A549 (cell line): ENCODE measurements around the gene GGPS1. TPM values are rescaled to one million over a fixed set of nuclear protein-coding genes. Genes with fewer than 3 reads are reported as not detected.

Experiments
- ATAC-seq, 2 experiments: fragments of 200-7000 bp in 1 of 2; fragments of >200 bp in 1 of 2; cut with Nextera tagmentation in 1 of 2; cut with Tn5 transposase in 1 of 2; 3 replicates each; pipeline versions ENCODE4 v1.8.0 to v1.9.1; 2018 to 2020; ENCODE audit warnings: mild to moderate bottlenecking in 1 of 2, moderate library complexity in 1 of 2
- CTCF ChIA-PET: fragments of 300-600 bp; sonication (Branson Sonifier 250); formaldehyde crosslinking; extraction: SDS; loops from one replicate; lab custom pipeline; 2021; ENCODE audit warnings: antibody characterized with exemption, inconsistent platforms; lab: Yijun Ruan, JAX
- POLR2A ChIA-PET: fragments of 350-600 bp; formaldehyde crosslinking; extraction: SDS; loops from one replicate; lab custom pipeline; 2021; ENCODE audit warnings: antibody characterized with exemption, inconsistent platforms; lab: Yijun Ruan, JAX
- DNase-seq, 2 experiments: peaks; one replicate each; pipeline versions ENCODE4 v3.0.0 to v3.0.0-alpha.2; 2011 to 2016; ENCODE audit warnings: low read depth in 1 of 2, low spot score in 1 of 2
- FAIRE-seq: peaks from 2 replicates; lab custom pipeline; 2011; peaks lifted over from hg19 to GRCh38; lab: Jason Lieb, UNC
- H3K27ac ChIP-seq, 2 experiments: fragments of >200 bp; sonication (Bioruptor Twin); formaldehyde crosslinking; 3 replicates each; pipeline ENCODE4 v1.5.1; 2016 to 2017
- H3K4me1 ChIP-seq: fragments of >200 bp; sonication (Bioruptor Twin); formaldehyde crosslinking; 3 replicates; pipeline ENCODE4 v1.6.1; 2016
- H3K4me2 ChIP-seq: fragments of >200 bp; sonication (Bioruptor Twin); formaldehyde crosslinking; 3 replicates; pipeline ENCODE4 v1.6.1; 2016
- H3K4me3 ChIP-seq: fragments of >200 bp; sonication (Bioruptor Twin); formaldehyde crosslinking; 3 replicates; pipeline ENCODE4 v1.5.1; 2016
- H3K9me3 ChIP-seq: fragments of >200 bp; sonication (Bioruptor Twin); formaldehyde crosslinking; 3 replicates; pipeline ENCODE4 v1.6.1; 2016
- CBX2 ChIP-seq: fragments of 200-600 bp; sonication (generic); IDR thresholded peaks from 2 replicates; pipeline ENCODE4 v1.6.1; 2016; ENCODE audit warnings: low read depth, mild to moderate bottlenecking, borderline replicate concordance
- CBX8 ChIP-seq: fragments of 200-600 bp; sonication (generic); IDR thresholded peaks from 2 replicates; pipeline ENCODE4 v1.6.1; 2016
- CEBPB ChIP-seq, 2 experiments: fragments of >200 bp in 1 of 2; sonication (Bioruptor Twin) in 1 of 2; formaldehyde crosslinking in 1 of 2; IDR thresholded peaks; 2 replicates each; pipeline ENCODE4 v1.6.1; 2012 to 2016
- CHD2 ChIP-seq: fragments of 150-350 bp; IDR thresholded peaks from 2 replicates; pipeline ENCODE4 v1.6.1; 2014; ENCODE audit warnings: low read length; ENCODE audit not compliant: partially characterized antibody
- EHF ChIP-seq: fragments of 250-450 bp; sonication (Bioruptor Pico); IDR thresholded peaks from 2 replicates; pipeline ENCODE4 v1.5.0; 2020; ENCODE audit warnings: mild to moderate bottlenecking
- EHMT2 ChIP-seq: fragments of 200-600 bp; sonication (generic); IDR thresholded peaks from 2 replicates; pipeline ENCODE4 v1.6.1; 2016; ENCODE audit warnings: antibody characterized with exemption, low read depth, mild to moderate bottlenecking, moderate library complexity
- EP300 ChIP-seq, 2 experiments: fragments of >200 bp; sonication (Bioruptor Twin); formaldehyde crosslinking; IDR thresholded peaks; 2 replicates in 1 of 2; 3 replicates in 1 of 2; pipeline ENCODE4 v1.6.1; 2016 to 2017
- FOSL2 ChIP-seq, 2 experiments: fragments of 450-650 bp in 1 of 2; fragments of >200 bp in 1 of 2; sonication (Bioruptor Twin) in 1 of 2; formaldehyde crosslinking; IDR thresholded peaks; 2 replicates each; pipeline versions ENCODE4 v1.5.0 to v1.6.1; 2016 to 2020; ENCODE audit warnings: mild to moderate bottlenecking in 1 of 2, moderate library complexity in 1 of 2
- HOXB13 ChIP-seq: fragments of 250-450 bp; sonication (Bioruptor Pico); IDR thresholded peaks from 2 replicates; pipeline ENCODE4 v1.5.0; 2020; ENCODE audit warnings: low read depth, mild to moderate bottlenecking, moderate library complexity
- JUN ChIP-seq, 2 experiments: fragments of >200 bp; sonication (Bioruptor Twin); formaldehyde crosslinking; IDR thresholded peaks; 2 replicates in 1 of 2; 3 replicates in 1 of 2; pipeline ENCODE4 v1.6.1; 2016 to 2017
- JUNB ChIP-seq: fragments of >200 bp; sonication (Bioruptor Twin); formaldehyde crosslinking; IDR thresholded peaks from 2 replicates; pipeline ENCODE4 v1.6.1; 2016
- KDM1A ChIP-seq: fragments of 200-600 bp; sonication (generic); IDR thresholded peaks from 2 replicates; pipeline ENCODE4 v1.6.1; 2016; ENCODE audit warnings: low read depth, mild to moderate bottlenecking
- KDM5A ChIP-seq: fragments of 200-600 bp; sonication (generic); IDR thresholded peaks from 2 replicates; pipeline ENCODE4 v1.6.1; 2016; ENCODE audit warnings: antibody characterized with exemption, mild to moderate bottlenecking
- MAFK ChIP-seq: fragments of 450-650 bp; IDR thresholded peaks from 2 replicates; pipeline ENCODE4 v1.6.1; 2014; ENCODE audit not compliant: partially characterized antibody
- MAZ ChIP-seq: fragments of 150-350 bp; IDR thresholded peaks from 2 replicates; pipeline ENCODE4 v1.6.1; 2014; ENCODE audit warnings: antibody characterized with exemption, low read depth, low read length, borderline replicate concordance
- NPAS2 ChIP-seq: fragments of 250-450 bp; sonication (Bioruptor Pico); IDR thresholded peaks from 2 replicates; pipeline ENCODE4 v1.8.0; 2022; ENCODE audit warnings: mild to moderate bottlenecking, moderate library complexity, borderline replicate concordance
- NR3C1 ChIP-seq: fragments of >200 bp; sonication (Bioruptor Twin); formaldehyde crosslinking; IDR thresholded peaks from 3 replicates; pipeline ENCODE4 v1.6.1; 2017
- RAD21 ChIP-seq, 2 experiments: fragments of >200 bp in 1 of 2; sonication (Bioruptor Twin) in 1 of 2; formaldehyde crosslinking in 1 of 2; IDR thresholded peaks in 1 of 2; conservative IDR thresholded peaks in 1 of 2; 2 replicates in 1 of 2; 3 replicates in 1 of 2; pipeline ENCODE4 v1.6.1; 2012 to 2018; ENCODE audit warnings: inconsistent platforms in 1 of 2
- RNF2 ChIP-seq: fragments of 200-600 bp; sonication (generic); IDR thresholded peaks from 2 replicates; pipeline ENCODE4 v1.6.1; 2016; ENCODE audit warnings: low read depth, mild to moderate bottlenecking, antibody characterized with exemption, moderate library complexity, borderline replicate concordance
- SMC3 ChIP-seq: fragments of >200 bp; sonication (Bioruptor Twin); formaldehyde crosslinking; IDR thresholded peaks from 3 replicates; pipeline ENCODE4 v1.6.1; 2018; ENCODE audit warnings: inconsistent platforms
- SREBF2 ChIP-seq: fragments of 450-650 bp; IDR thresholded peaks from 2 replicates; pipeline ENCODE4 v1.6.1; 2014; ENCODE audit warnings: mild to moderate bottlenecking, moderate library complexity
- ZC3H11A ChIP-seq: fragments of 450-650 bp; IDR thresholded peaks from 2 replicates; pipeline ENCODE4 v1.6.1; 2014; ENCODE audit warnings: antibody characterized with exemption, mild to moderate bottlenecking
- ZFP36 ChIP-seq: fragments of 450-650 bp; IDR thresholded peaks from 2 replicates; pipeline ENCODE4 v1.6.1; 2014; ENCODE audit warnings: borderline replicate concordance; ENCODE audit not compliant: partially characterized antibody
- ZSCAN20 ChIP-seq: fragments of 250-450 bp; sonication (Bioruptor Pico); IDR thresholded peaks from 2 replicates; pipeline ENCODE4 v1.8.0; 2022; ENCODE audit warnings: mild to moderate bottlenecking, moderate library complexity
- WGBS: methylation state at CpG from one replicate; pipeline ENCODE4 v1.1.6; 2017; ENCODE audit errors: missing lambda C conversion rate; 5-methylcytosine and 5-hydroxymethylcytosine counted together
- polyA plus RNA-seq, 4 experiments: library from polyadenylated mRNA; depleted of rRNA in 3 of 4; stranded (reverse); fragments of >200 nt; fragmentation: RNase III in 1 of 4; extraction: RNeasy Plus Mini Kit Qiagen cat#74134 plus additional on column Dnase treatment in 1 of 4; gene quantifications; 2 replicates in 3 of 4; 3 replicates in 1 of 4; pipeline ENCODE4 v1.2.3, GENCODE V29; 2011 to 2017
- TF ChIP-seq, protein P1 (sequence below): IDR thresholded peaks from 2 replicates; pipeline ENCODE4 v1.6.1; 2012
- TF ChIP-seq, protein P2 (sequence below): fragments of 150-350 bp; IDR thresholded peaks from 2 replicates; pipeline ENCODE4 v1.6.1; 2014; ENCODE audit warnings: low read depth, mild to moderate bottlenecking, low read length
- TF ChIP-seq, protein P3 (sequence below): fragments of >200 bp; sonication (Bioruptor Twin); formaldehyde crosslinking; IDR thresholded peaks from 3 replicates; pipeline ENCODE4 v1.6.1; 2016
- TF ChIP-seq, protein P4 (sequence below): fragments of >200 bp; sonication (Bioruptor Twin); formaldehyde crosslinking; IDR thresholded peaks from 3 replicates; pipeline ENCODE4 v1.5.1; 2016

Gene GGPS1
- polyA plus RNA-seq, 2 of the 4 experiments (the other 2 are of a cell fraction) = 27.5 to 58.5 TPM

DNA sequence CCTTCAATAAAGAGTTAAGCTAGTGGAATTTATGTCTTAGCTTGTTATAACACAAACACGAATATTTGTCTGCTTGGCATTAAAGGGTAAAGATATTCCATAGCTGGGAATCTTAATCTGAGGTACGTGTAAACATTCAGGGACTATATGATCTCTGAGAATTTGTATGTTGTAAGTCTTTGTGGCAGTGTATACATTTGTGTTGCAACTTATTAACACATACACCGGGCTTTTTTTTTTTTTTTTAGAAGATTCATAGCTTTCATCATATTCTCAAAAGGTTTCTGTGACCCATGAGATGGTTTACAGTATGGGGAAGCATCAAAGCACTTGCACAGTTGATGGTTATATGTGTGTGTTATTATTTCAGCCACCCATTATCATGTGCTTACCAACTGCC is 3.0 kb downstream of the GGPS1 start (continued):
- no peak for TF ChIP-seq RNF2

DNA sequence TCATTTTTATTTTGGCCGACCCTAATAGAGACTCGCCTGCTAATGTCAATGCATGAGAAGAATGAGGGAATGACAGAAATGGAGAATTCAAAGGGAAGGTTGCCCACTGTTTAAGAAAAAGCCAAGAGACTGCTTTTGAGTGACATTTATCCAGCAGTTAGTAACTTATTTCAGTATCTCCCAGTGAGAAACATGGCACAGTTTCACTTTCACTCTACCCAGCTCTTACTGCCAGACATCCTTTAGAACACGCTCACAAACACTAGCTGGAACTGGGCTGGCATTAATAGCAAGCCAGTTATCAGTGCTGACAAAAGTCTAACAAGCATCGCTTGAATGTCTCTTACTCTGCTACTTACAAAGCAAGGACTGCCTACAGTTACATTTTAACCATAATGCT is 8.5 kb downstream of the GGPS1 start:
- FAIRE-seq (no peak), DNase-seq (no peak), ATAC-seq (no peak)
- no peak overlapping the region for H3K4me3 ChIP-seq
- no peak overlapping the region for H3K4me2 ChIP-seq
- peaks cover 8% of the 10 kb centered on the region; the same call in 2 of the 3 replicates for H3K4me1 ChIP-seq
- TF ChIP-seq MAZ (no peak), ZFP36 (no peak), SREBF2 (no peak), EP300 (IDR thresholded peaks at IDR 0.05) (no peak), EHF (CRISPR knock-in tag) (no peak), JUNB (no peak), KDM1A (no peak), HOXB13 (CRISPR knock-in tag) (no peak), EHMT2 (no peak), CEBPB (IDR thresholded peaks at IDR 0.05) (no peak), MAFK (no peak), SMC3 (no peak), NR3C1 (no peak), FOSL2 (IDR thresholded peaks at IDR 0.05) (no peak), FOSL2 (CRISPR knock-in tag; IDR thresholded peaks at IDR 0.05) (no peak), RAD21 (conservative IDR thresholded peaks at IDR 0.05 in 1 of 2, IDR thresholded peaks at IDR 0.05 in 1 of 2) (no peak), CHD2 (no peak), NPAS2 (CRISPR knock-in tag) (no peak)
- TF ChIP-seq, protein P1, sequence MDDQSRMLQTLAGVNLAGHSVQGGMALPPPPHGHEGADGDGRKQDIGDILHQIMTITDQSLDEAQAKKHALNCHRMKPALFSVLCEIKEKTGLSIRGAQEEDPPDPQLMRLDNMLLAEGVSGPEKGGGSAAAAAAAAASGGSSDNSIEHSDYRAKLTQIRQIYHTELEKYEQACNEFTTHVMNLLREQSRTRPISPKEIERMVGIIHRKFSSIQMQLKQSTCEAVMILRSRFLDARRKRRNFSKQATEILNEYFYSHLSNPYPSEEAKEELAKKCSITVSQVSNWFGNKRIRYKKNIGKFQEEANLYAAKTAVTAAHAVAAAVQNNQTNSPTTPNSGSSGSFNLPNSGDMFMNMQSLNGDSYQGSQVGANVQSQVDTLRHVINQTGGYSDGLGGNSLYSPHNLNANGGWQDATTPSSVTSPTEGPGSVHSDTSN = no peak
- TF ChIP-seq, protein P2, sequence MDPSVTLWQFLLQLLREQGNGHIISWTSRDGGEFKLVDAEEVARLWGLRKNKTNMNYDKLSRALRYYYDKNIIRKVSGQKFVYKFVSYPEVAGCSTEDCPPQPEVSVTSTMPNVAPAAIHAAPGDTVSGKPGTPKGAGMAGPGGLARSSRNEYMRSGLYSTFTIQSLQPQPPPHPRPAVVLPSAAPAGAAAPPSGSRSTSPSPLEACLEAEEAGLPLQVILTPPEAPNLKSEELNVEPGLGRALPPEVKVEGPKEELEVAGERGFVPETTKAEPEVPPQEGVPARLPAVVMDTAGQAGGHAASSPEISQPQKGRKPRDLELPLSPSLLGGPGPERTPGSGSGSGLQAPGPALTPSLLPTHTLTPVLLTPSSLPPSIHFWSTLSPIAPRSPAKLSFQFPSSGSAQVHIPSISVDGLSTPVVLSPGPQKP = no peak
- no peaks in the 10 kb centered on the region for H3K9me3 ChIP-seq
- CTCF ChIA-PET = no interaction called here
- 91% methylated on average over 4 of the region's 4 CpGs for WGBS
- POLR2A ChIA-PET = interaction anchor here (1.1 kb wide), 1 partner anchor 8 kb away, joined by 3 read pairs; the partner anchor contains the start of gene GGPS1
- H3K27ac ChIP-seq = no peak overlapping the region

DNA sequence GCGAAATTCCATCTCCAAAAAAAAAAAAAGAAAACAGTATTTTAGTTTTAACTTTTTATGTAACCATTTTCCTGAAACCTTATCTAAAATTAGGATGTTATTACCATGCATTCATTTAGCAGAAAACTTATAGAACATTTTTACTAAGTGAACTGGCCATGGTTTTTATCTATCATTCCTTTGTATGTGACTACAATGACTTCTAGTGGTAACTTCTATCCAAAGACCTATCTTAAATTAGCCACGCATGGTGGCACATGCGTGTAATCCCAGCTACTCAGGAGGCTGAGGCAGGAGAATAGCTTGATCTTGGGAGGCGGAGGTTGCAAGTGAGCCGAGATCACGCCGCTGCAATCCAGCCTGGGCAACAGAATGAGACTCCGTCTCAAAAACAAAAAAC is 11.4 kb downstream of the GGPS1 start:
- Histone ChIP-seq H3K27ac (no peak overlapping the region), H3K4me1 (no peaks in the 10 kb centered on the region), H3K9me3 (no peaks in the 10 kb centered on the region)
- TF ChIP-seq ZC3H11A (no peak), KDM5A (no peak), SREBF2 (no peak), RAD21 (conservative IDR thresholded peaks at IDR 0.05 in 1 of 2, IDR thresholded peaks at IDR 0.05 in 1 of 2) (no peak), JUN (IDR thresholded peaks at IDR 0.05) (no peak), ZSCAN20 (CRISPR knock-in tag) (no peak), CBX2 (no peak), CBX8 (no peak), NPAS2 (CRISPR knock-in tag) (no peak), FOSL2 (IDR thresholded peaks at IDR 0.05) (no peak), FOSL2 (CRISPR knock-in tag; IDR thresholded peaks at IDR 0.05) (no peak), CEBPB (IDR thresholded peaks at IDR 0.05) (no peak), EHF (CRISPR knock-in tag) (no peak), MAZ (no peak)
- TF ChIP-seq, protein P3, sequence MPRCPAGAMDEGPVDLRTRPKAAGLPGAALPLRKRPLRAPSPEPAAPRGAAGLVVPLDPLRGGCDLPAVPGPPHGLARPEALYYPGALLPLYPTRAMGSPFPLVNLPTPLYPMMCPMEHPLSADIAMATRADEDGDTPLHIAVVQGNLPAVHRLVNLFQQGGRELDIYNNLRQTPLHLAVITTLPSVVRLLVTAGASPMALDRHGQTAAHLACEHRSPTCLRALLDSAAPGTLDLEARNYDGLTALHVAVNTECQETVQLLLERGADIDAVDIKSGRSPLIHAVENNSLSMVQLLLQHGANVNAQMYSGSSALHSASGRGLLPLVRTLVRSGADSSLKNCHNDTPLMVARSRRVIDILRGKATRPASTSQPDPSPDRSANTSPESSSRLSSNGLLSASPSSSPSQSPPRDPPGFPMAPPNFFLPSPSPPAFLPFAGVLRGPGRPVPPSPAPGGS = no peak
- TF ChIP-seq, protein P4, sequence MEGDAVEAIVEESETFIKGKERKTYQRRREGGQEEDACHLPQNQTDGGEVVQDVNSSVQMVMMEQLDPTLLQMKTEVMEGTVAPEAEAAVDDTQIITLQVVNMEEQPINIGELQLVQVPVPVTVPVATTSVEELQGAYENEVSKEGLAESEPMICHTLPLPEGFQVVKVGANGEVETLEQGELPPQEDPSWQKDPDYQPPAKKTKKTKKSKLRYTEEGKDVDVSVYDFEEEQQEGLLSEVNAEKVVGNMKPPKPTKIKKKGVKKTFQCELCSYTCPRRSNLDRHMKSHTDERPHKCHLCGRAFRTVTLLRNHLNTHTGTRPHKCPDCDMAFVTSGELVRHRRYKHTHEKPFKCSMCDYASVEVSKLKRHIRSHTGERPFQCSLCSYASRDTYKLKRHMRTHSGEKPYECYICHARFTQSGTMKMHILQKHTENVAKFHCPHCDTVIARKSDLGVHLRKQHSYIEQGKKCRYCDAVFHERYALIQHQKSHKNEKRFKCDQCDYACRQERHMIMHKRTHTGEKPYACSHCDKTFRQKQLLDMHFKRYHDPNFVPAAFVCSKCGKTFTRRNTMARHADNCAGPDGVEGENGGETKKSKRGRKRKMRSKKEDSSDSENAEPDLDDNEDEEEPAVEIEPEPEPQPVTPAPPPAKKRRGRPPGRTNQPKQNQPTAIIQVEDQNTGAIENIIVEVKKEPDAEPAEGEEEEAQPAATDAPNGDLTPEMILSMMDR = no peak
- TF ChIP-seq, all 56 proteins: peak for 0
- no peak for DNase-seq
- no peak for ATAC-seq
- 85% methylated on average over 8 of the region's 8 CpGs for WGBS
- CTCF ChIA-PET = interaction anchor here (0.7 to 2.3 kb wide), 3 partner anchors 10 to 77 kb away, joined by 3 to 5 read pairs (median 5); no protein-coding TSS in a partner anchor
- Histone ChIP-seq H3K4me2 (no peak overlapping the region), H3K4me3 (no peak overlapping the region)
- no peak for FAIRE-seq
- POLR2A ChIA-PET = interaction anchor here (1.2 kb wide), 1 partner anchor 12 kb away, joined by 4 read pairs; the partner anchor contains the start of genes ARID4B and GGPS1
